H9 (cell line): Measurements from ENCODE around the gene ZNF366. TPM values are rescaled to one million over a fixed set of nuclear protein-coding genes. Genes with fewer than 3 reads are reported as not detected.

ENCODE experiments used
- DNase-seq: peaks from one replicate; pipeline ENCODE4 v3.0.0-alpha.2; 2017
- H2AFZ ChIP-seq: one replicate; pipeline ENCODE4 v1.6.1; 2013; ENCODE audit warnings: mild to moderate bottlenecking, low read length, control low read depth, moderate library complexity
- H2AK5ac ChIP-seq: 2 replicates; pipeline ENCODE4 v1.6.1; 2013; ENCODE audit warnings: low read length, control low read depth, mixed read lengths; ENCODE audit not compliant: insufficient read length
- H2BK120ac ChIP-seq: one replicate; pipeline ENCODE4 v1.6.1; 2013; ENCODE audit warnings: low read depth, mild to moderate bottlenecking, low read length, control low read depth, inconsistent platforms; ENCODE audit not compliant: poor library complexity, severe bottlenecking
- H2BK12ac ChIP-seq: 2 replicates; pipeline ENCODE4 v1.6.1; 2013; ENCODE audit warnings: low read length, control low read depth, mixed read lengths, low read depth; ENCODE audit not compliant: insufficient read length
- H2BK15ac ChIP-seq: 2 replicates; pipeline ENCODE4 v1.6.1; 2013; ENCODE audit warnings: low read depth, low read length, control low read depth
- H2BK20ac ChIP-seq: one replicate; pipeline ENCODE4 v1.6.1; 2013; ENCODE audit warnings: low read depth, mild to moderate bottlenecking, low read length, control low read depth, inconsistent platforms; ENCODE audit not compliant: poor library complexity, severe bottlenecking
- H2BK5ac ChIP-seq: 2 replicates; pipeline ENCODE4 v1.6.1; 2013; ENCODE audit warnings: low read length, control low read depth, mixed read lengths; ENCODE audit not compliant: insufficient read length
- H3K14ac ChIP-seq: 2 replicates; pipeline ENCODE4 v1.6.1; 2013; ENCODE audit warnings: low read length, control low read depth; ENCODE audit not compliant: insufficient read depth
- H3K18ac ChIP-seq: 2 replicates; pipeline ENCODE4 v1.6.1; 2013; ENCODE audit warnings: low read depth, mild to moderate bottlenecking, mixed read lengths, low read length, control low read depth; ENCODE audit not compliant: insufficient read length
- H3K23ac ChIP-seq: 2 replicates; pipeline ENCODE4 v1.6.1; 2013; ENCODE audit warnings: low read length, control low read depth, mixed read lengths, low read depth; ENCODE audit not compliant: insufficient read length
- H3K23me2 ChIP-seq: 2 replicates; pipeline ENCODE4 v1.6.1; 2013; ENCODE audit warnings: low read depth, mild to moderate bottlenecking, mixed read lengths, low read length, control low read depth; ENCODE audit not compliant: insufficient read length, poor library complexity, severe bottlenecking
- H3K27ac ChIP-seq: 2 replicates; pipeline ENCODE4 v1.5.1; 2013; ENCODE audit warnings: low read length, control low read depth, mixed read lengths, low read depth; ENCODE audit not compliant: insufficient read length
- H3K27me3 ChIP-seq: 2 replicates; pipeline ENCODE4 v1.6.1; 2013; ENCODE audit warnings: low read length, control low read depth, inconsistent platforms; ENCODE audit not compliant: insufficient read depth
- H3K4ac ChIP-seq: 2 replicates; pipeline ENCODE4 v1.6.1; 2013; ENCODE audit warnings: low read depth, mild to moderate bottlenecking, control low read depth, inconsistent platforms, low read length, moderate library complexity
- H3K4me1 ChIP-seq: 2 replicates; pipeline ENCODE4 v1.6.1; 2013; ENCODE audit warnings: low read length, control low read depth, inconsistent platforms; ENCODE audit not compliant: insufficient read depth
- H3K4me2 ChIP-seq: 2 replicates; pipeline ENCODE4 v1.6.1; 2013; ENCODE audit warnings: low read length, control low read depth, mixed read lengths; ENCODE audit not compliant: insufficient read length, insufficient read depth
- H3K56ac ChIP-seq: 2 replicates; pipeline ENCODE4 v1.6.1; 2013; ENCODE audit warnings: low read depth, mild to moderate bottlenecking, mixed read lengths, low read length, control low read depth; ENCODE audit not compliant: insufficient read length
- H3K79me1 ChIP-seq: 2 replicates; pipeline ENCODE4 v1.6.1; 2013; ENCODE audit warnings: low read depth, mild to moderate bottlenecking, moderate library complexity, low read length, control low read depth, inconsistent platforms; ENCODE audit not compliant: insufficient read depth, poor library complexity, severe bottlenecking
- H3K79me2 ChIP-seq: 2 replicates; pipeline ENCODE4 v1.6.1; 2013; ENCODE audit warnings: low read length, control low read depth, inconsistent platforms; ENCODE audit not compliant: insufficient read depth
- H3K9ac ChIP-seq: 2 replicates; pipeline ENCODE4 v1.6.1; 2013; ENCODE audit warnings: low read length, control low read depth, mixed read lengths; ENCODE audit not compliant: insufficient read length; ENCODE audit errors: extremely low read depth
- H3K9me3 ChIP-seq: one replicate; pipeline ENCODE4 v1.6.1; 2013; ENCODE audit warnings: low read depth, low read length, inconsistent platforms; ENCODE audit not compliant: control insufficient read depth
- H3T11ph ChIP-seq: one replicate; pipeline ENCODE4 v1.6.1; 2013; ENCODE audit warnings: mild to moderate bottlenecking, low read length, control low read depth, inconsistent platforms
- H4K20me1 ChIP-seq: one replicate; pipeline ENCODE4 v1.6.1; 2013; ENCODE audit not compliant: control insufficient read depth, insufficient read length, insufficient read depth
- H4K5ac ChIP-seq: 2 replicates; pipeline ENCODE4 v1.6.1; 2013; ENCODE audit warnings: low read depth, mild to moderate bottlenecking, mixed read lengths, low read length, control low read depth; ENCODE audit not compliant: insufficient read length
- H4K8ac ChIP-seq: replicated peaks from 2 replicates; pipeline ENCODE4 v1.6.1; 2013; ENCODE audit warnings: low read length, control low read depth, mixed read lengths, low read depth; ENCODE audit not compliant: insufficient read length
- H4K91ac ChIP-seq: 2 replicates; pipeline ENCODE4 v1.6.1; 2013; ENCODE audit warnings: low read depth, mild to moderate bottlenecking, moderate library complexity, mixed read lengths, low read length, control low read depth; ENCODE audit not compliant: insufficient read length
- H3K27ac Mint-ChIP-seq, 3 experiments: 2 replicates in 2 of 3; 3 replicates in 1 of 3; pipeline ENCODE4 v1.8.0; 2020 to 2021; ENCODE audit warnings: mixed read lengths in 3 of 3, mild to moderate bottlenecking in 1 of 3, moderate library complexity in 1 of 3
- H3K27me3 Mint-ChIP-seq: 2 replicates; pipeline ENCODE4 v1.8.0; 2021; ENCODE audit warnings: low read depth, mild to moderate bottlenecking, moderate library complexity, mixed read lengths
- H3K36me3 Mint-ChIP-seq, 3 experiments: 2 replicates in 2 of 3; 3 replicates in 1 of 3; pipeline ENCODE4 v1.8.0; 2020 to 2021; ENCODE audit warnings: low read depth in 3 of 3, mixed read lengths in 3 of 3; ENCODE audit not compliant: insufficient read depth in 1 of 3
- H3K4me1 Mint-ChIP-seq, 2 experiments: 2 replicates each; pipeline ENCODE4 v1.8.0; 2020; ENCODE audit warnings: mixed read lengths in 2 of 2
- H3K4me3 Mint-ChIP-seq, 2 experiments: 2 replicates in 1 of 2; 3 replicates in 1 of 2; pipeline ENCODE4 v1.8.0; 2020 to 2021; ENCODE audit warnings: mild to moderate bottlenecking in 2 of 2, mixed read lengths in 2 of 2, moderate library complexity in 1 of 2
- H3K9me3 Mint-ChIP-seq, 2 experiments: 2 replicates in 1 of 2; 3 replicates in 1 of 2; pipeline ENCODE4 v1.8.0; 2020; ENCODE audit warnings: mild to moderate bottlenecking in 2 of 2, mixed read lengths in 2 of 2, moderate library complexity in 1 of 2
- WGBS: extraction: QIAGEN DNeasy Blood & Tissue Kit; methylation state at CpG from one replicate; pipeline ENCODE4 v1.1.7; 2013; ENCODE audit warnings: missing lambda C conversion rate, low lambda C conversion rate, mixed read lengths; ENCODE audit not compliant: insufficient read length; ENCODE audit errors: extremely low coverage; 5-methylcytosine and 5-hydroxymethylcytosine counted together
- total RNA-seq: library from RNA; stranded (reverse); gene quantifications from 2 replicates; pipeline ENCODE4 v1.2.1, GENCODE V29; 2021
- TF ChIP-seq, protein P1 (sequence below): fragments of 200-600 bp; sonication (generic); conservative IDR thresholded peaks from 3 replicates; pipeline ENCODE4 v1.8.0; 2021; ENCODE audit warnings: antibody characterized with exemption, mild to moderate bottlenecking

Gene ZNF366
- total RNA-seq, 1 experiment from 2014 or later: not detected

DNA sequence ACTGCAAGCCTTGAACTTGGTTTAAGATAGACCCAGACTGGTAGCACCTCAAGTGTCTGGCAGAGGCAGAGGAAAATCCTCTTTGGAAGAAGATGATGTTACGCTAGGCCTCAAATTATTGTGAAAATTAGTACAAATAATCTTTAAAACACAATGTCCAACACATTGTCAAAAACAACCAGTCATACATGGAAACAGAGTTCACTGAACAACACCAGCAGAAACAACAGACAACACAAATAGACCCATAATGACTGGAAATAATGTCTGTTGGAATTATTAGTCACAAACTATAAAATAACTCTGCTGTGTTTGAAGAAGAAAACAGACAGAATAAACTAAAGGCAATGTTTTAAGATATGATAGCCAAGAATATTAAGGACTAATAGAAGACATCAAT, 15.4 kb upstream of the ZNF366 start:
- no CpG with 5 or more reads among the region's 1 CpG for WGBS
- Histone ChIP-seq H2BK15ac (no peak overlapping the region), H2AK5ac (no peak overlapping the region), H3K23ac (no peak overlapping the region), H4K20me1 (no peaks in the 10 kb centered on the region), H3K9ac (no peak overlapping the region), H2BK12ac (no peak overlapping the region), H3K9me3 (no peaks in the 10 kb centered on the region), H3K56ac (no peak overlapping the region), H2AFZ (no peak overlapping the region), H2BK5ac (no peak overlapping the region), H4K5ac (no peak overlapping the region), H4K91ac (no peak overlapping the region), H3K18ac (no peak overlapping the region), H3K79me1 (no peaks in the 10 kb centered on the region), H3K23me2 (no peaks in the 10 kb centered on the region), H2BK20ac (no peak overlapping the region), H4K8ac (no peak overlapping the region), H3T11ph (no peak overlapping the region), H3K79me2 (no peaks in the 10 kb centered on the region), H3K27ac (no peak overlapping the region), H3K4me2 (no peak overlapping the region), H3K4ac (no peak overlapping the region), H3K27me3 (no peaks in the 10 kb centered on the region), H3K4me1 (no peaks in the 10 kb centered on the region; the same call in 1 of the 2 replicates), H3K14ac (no peak overlapping the region), H2BK120ac (no peak overlapping the region)
- no peak overlapping the region for H3K4me3 Mint-ChIP-seq
- no peaks in the 10 kb centered on the region; a peak in 2 of 7 replicates for H3K36me3 Mint-ChIP-seq
- H3K27me3 Mint-ChIP-seq: peaks cover 2% of the 10 kb centered on the region; the same call in 1 of the 2 replicates
- TF ChIP-seq, protein P1, sequence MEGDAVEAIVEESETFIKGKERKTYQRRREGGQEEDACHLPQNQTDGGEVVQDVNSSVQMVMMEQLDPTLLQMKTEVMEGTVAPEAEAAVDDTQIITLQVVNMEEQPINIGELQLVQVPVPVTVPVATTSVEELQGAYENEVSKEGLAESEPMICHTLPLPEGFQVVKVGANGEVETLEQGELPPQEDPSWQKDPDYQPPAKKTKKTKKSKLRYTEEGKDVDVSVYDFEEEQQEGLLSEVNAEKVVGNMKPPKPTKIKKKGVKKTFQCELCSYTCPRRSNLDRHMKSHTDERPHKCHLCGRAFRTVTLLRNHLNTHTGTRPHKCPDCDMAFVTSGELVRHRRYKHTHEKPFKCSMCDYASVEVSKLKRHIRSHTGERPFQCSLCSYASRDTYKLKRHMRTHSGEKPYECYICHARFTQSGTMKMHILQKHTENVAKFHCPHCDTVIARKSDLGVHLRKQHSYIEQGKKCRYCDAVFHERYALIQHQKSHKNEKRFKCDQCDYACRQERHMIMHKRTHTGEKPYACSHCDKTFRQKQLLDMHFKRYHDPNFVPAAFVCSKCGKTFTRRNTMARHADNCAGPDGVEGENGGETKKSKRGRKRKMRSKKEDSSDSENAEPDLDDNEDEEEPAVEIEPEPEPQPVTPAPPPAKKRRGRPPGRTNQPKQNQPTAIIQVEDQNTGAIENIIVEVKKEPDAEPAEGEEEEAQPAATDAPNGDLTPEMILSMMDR: no peak
- peaks cover 5 to 6% of the 10 kb centered on the region in 2 experiments for H3K9me3 Mint-ChIP-seq
- no peak for DNase-seq
- H3K27ac Mint-ChIP-seq: no peak overlapping the region
- H3K4me1 Mint-ChIP-seq: peaks cover 2 to 6% of the 10 kb centered on the region in 2 experiments; a peak in 2 of 4 replicates
